Measurements from ENCODE around the gene BICC1. TPM values are rescaled to one million over a fixed set of nuclear protein-coding genes. Genes with fewer than 3 reads are reported as not detected.
"Not testable (repeated sequence)": the region's sequence is repeated elsewhere in the genome, so short reads cannot be mapped to it uniquely, and the experiment has no call there.

The BICC1 gene
- total and polyA plus RNA-seq, 12 donors = 4.5 to 25.9 (median 9.8) TPM

DNA sequence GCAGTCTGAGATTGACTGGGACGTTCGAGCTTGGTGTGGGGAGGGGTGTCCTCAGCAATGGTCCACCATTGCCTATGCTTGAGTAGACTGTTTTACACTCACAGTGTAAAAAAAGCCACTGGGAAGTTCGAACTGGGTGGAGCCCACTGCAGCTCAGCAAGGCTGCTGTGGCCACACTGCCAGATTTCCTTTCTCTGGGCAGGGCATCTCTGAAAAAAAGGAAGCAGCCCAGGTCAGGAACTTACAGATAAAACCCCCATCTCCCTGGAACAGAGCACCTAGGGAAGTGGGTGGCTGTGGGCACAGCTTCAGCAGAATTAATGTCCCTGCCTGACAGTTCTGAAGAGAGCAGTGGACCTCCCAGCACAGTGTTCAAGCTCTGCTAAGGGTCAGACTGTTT lies 80.3 kb downstream of the BICC1 start:
- Histone ChIP-seq H3K27ac (no peak overlapping the region), H3K9me3 (replicated peaks in 1 of 3) (no peaks in the 10 kb centered on the region), H3K36me3 (replicated peaks in 1 of 2) (no peaks in the 10 kb centered on the region), H3K4me3 (no peak overlapping the region), H3K27me3 (no peaks in the 10 kb centered on the region), H3K4me1 (replicated peaks in 1 of 2) (peaks cover 5 to 23% of the 10 kb centered on the region in 2 donors)
- DNase-seq = peak in 1 of 7 donors; percentile 4
- WGBS, 4 donors = 29 to 71% (median 58%) methylated on average over 1 to 3 of the region's 3 CpGs
- no peak for TF ChIP-seq POLR2A (IDR thresholded peaks at IDR 0.05)
- TF ChIP-seq, protein P1, sequence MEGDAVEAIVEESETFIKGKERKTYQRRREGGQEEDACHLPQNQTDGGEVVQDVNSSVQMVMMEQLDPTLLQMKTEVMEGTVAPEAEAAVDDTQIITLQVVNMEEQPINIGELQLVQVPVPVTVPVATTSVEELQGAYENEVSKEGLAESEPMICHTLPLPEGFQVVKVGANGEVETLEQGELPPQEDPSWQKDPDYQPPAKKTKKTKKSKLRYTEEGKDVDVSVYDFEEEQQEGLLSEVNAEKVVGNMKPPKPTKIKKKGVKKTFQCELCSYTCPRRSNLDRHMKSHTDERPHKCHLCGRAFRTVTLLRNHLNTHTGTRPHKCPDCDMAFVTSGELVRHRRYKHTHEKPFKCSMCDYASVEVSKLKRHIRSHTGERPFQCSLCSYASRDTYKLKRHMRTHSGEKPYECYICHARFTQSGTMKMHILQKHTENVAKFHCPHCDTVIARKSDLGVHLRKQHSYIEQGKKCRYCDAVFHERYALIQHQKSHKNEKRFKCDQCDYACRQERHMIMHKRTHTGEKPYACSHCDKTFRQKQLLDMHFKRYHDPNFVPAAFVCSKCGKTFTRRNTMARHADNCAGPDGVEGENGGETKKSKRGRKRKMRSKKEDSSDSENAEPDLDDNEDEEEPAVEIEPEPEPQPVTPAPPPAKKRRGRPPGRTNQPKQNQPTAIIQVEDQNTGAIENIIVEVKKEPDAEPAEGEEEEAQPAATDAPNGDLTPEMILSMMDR (IDR thresholded peaks at IDR 0.05) = no peak
- intact Hi-C loops (cut with DNase I) = no loop called here

- intact Hi-C loops (cut with DNase I); H3K4me3 ChIP-seq; H3K36me3 ChIP-seq (replicated peaks in 1 of 2); H3K9me3 ChIP-seq (replicated peaks in 1 of 3); H3K4me1 ChIP-seq (replicated peaks in 1 of 2); DNase-seq; H3K27me3 ChIP-seq; H3K27ac ChIP-seq: not testable (repeated sequence)
Measured at GRCh38 chr10:58597211-58597610, 84.5 kb downstream of the BICC1 start.

- Histone ChIP-seq H3K4me3 (no peak overlapping the region), H3K9me3 (replicated peaks in 1 of 3) (no peaks in the 10 kb centered on the region), H3K36me3 (replicated peaks in 1 of 2) (no peaks in the 10 kb centered on the region), H3K27ac (no peak overlapping the region), H3K4me1 (replicated peaks in 1 of 2) (no peaks in the 10 kb centered on the region), H3K27me3 (no peaks in the 10 kb centered on the region)
- intact Hi-C loops (cut with DNase I) = no loop called here
- no peak for DNase-seq
- WGBS, 4 donors = 80 to 89% (median 85%) methylated on average over 7 of the region's 7 CpGs
- no peak for TF ChIP-seq POLR2A (IDR thresholded peaks at IDR 0.05)
- TF ChIP-seq, protein P1 (IDR thresholded peaks at IDR 0.05) = no peak
Measured at GRCh38 chr10:58599927-58600553, 87.4 kb downstream of the BICC1 start.

DNA sequence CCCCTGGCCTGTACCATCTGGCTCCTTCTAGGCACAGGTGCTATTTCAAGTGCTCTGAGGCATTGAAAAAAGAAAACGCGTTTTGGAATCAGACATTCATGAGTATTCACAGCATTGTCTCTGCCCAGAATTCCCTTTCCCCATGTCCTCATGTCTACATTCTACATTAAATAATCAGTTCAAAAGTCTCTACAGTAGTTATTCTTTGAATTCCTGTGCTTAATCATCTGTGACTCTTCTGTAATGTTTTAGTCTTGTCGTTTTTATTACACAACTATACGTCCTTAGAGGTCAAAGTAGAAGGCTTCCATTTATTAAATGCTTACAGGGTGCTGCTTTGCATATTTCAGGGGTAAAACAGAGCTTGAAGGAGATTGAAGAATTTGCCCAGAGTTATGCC lies 95.7 kb downstream of the BICC1 start:
- Histone ChIP-seq H3K4me1 (replicated peaks in 1 of 2) (no peaks in the 10 kb centered on the region), H3K27me3 (no peaks in the 10 kb centered on the region), H3K36me3 (replicated peaks in 1 of 2) (no peaks in the 10 kb centered on the region), H3K27ac (no peak overlapping the region), H3K9me3 (replicated peaks in 1 of 3) (no peaks in the 10 kb centered on the region), H3K4me3 (no peak overlapping the region)
- WGBS, 4 donors = 54 to 64% (median 58%) methylated on average over 4 of the region's 4 CpGs
- DNase-seq = no peak
- intact Hi-C loops (cut with DNase I) = no loop called here
- TF ChIP-seq, protein P1 (IDR thresholded peaks at IDR 0.05) = no peak
- no peak for TF ChIP-seq POLR2A (IDR thresholded peaks at IDR 0.05)

DNA sequence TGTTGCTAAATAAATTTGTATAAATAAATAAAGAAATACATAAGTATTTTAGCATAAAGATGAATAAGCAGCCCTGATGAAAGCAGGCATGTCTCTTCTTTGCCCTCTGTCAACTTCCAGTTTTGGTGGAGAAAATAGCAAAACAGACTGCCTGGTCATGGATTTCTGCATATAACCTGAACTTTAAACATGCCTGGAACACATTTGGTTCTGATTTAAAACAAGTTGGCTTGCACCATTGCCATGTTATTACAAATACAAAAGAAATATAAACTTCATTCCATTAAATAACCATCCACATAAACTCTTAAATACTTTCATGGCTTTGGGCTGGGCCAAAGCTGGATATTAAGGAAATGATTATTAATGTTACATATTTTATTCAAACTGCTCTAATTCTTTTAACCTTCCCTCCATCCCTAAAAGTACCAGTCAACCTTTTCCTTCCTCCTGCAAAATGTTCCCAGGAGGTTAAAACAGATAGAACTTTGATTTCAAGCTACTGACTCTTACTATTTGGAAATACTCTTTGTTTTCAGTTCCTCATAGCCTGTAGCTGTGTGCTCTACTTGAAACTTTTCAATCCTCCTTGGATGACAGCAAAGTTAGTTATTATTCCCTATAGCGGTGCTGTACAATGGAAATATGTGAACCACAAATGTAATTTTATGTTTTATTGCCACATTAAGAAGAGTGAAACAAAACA lies 96.3 kb downstream of the BICC1 start:
- 71 to 84% (median 78%) methylated on average over 1 of the region's 1 CpG for WGBS, 4 donors
- H3K4me3 ChIP-seq = no peak overlapping the region
- intact Hi-C loops (cut with DNase I) = no loop called here
- no peaks in the 10 kb centered on the region for H3K36me3 ChIP-seq (replicated peaks in 1 of 2)
- no peaks in the 10 kb centered on the region for H3K9me3 ChIP-seq (replicated peaks in 1 of 3)
- TF ChIP-seq POLR2A (IDR thresholded peaks at IDR 0.05) = no peak
- TF ChIP-seq, protein P1 (IDR thresholded peaks at IDR 0.05) = no peak
- no peaks in the 10 kb centered on the region for H3K4me1 ChIP-seq (replicated peaks in 1 of 2)
- no peaks in the 10 kb centered on the region for H3K27me3 ChIP-seq
- no peak for DNase-seq
- H3K27ac ChIP-seq = no peak overlapping the region
